DND-41 (cell line): ENCODE results near the gene SFXN5.
"Not testable (repeated sequence)": the region's sequence is repeated elsewhere in the genome, so short reads cannot be mapped to it uniquely, and the experiment has no call there.

Experiments
- ATAC-seq: fragments of 200-7000 bp; cut with Tn5 transposase; 3 replicates; pipeline ENCODE4 v1.9.1; 2021; ENCODE audit warnings: low read depth; ENCODE audit not compliant: insufficient read depth
- DNase-seq: peaks from one replicate; pipeline ENCODE4 v3.0.0-alpha.2; 2020
- H2AFZ ChIP-seq: 2 replicates; pipeline ENCODE4 v1.6.0; 2012; ENCODE audit warnings: low read depth, low read length
- H3K27ac ChIP-seq: 2 replicates; pipeline ENCODE4 v1.5.1; 2012; ENCODE audit warnings: low read length, inconsistent platforms
- H3K27me3 ChIP-seq: fragments of 200-600 bp; sonication (generic); 2 replicates; pipeline ENCODE4 v1.6.0; 2012; ENCODE audit warnings: low read length, mild to moderate bottlenecking, inconsistent platforms; ENCODE audit not compliant: insufficient read depth, poor library complexity
- H3K36me3 ChIP-seq: 2 replicates; pipeline ENCODE4 v1.5.1; 2012; ENCODE audit warnings: low read length, inconsistent platforms; ENCODE audit not compliant: insufficient read depth
- H3K4me1 ChIP-seq: 2 replicates; pipeline ENCODE4 v1.5.1; 2012; ENCODE audit warnings: mild to moderate bottlenecking, low read length; ENCODE audit not compliant: insufficient read depth
- H3K4me2 ChIP-seq: 2 replicates; pipeline ENCODE4 v1.6.0; 2012; ENCODE audit warnings: mild to moderate bottlenecking, moderate library complexity, low read length, inconsistent platforms; ENCODE audit not compliant: insufficient read depth
- H3K4me3 ChIP-seq, 2 experiments: fragments of 200-600 bp in 1 of 2; shearing (Covaris generic) in 1 of 2; 2 replicates each; pipeline ENCODE4 v1.5.1; 2012 to 2016; ENCODE audit warnings: inconsistent platforms in 2 of 2, low read length in 2 of 2, mild to moderate bottlenecking in 2 of 2, low read depth in 1 of 2, moderate library complexity in 1 of 2
- H3K79me2 ChIP-seq: 2 replicates; pipeline ENCODE4 v1.6.0; 2012; ENCODE audit warnings: low read length, inconsistent platforms; ENCODE audit not compliant: insufficient read depth
- H3K9ac ChIP-seq: 2 replicates; pipeline ENCODE4 v1.6.0; 2012; ENCODE audit warnings: low read depth, mild to moderate bottlenecking, inconsistent platforms, low read length, moderate library complexity
- H3K9me3 ChIP-seq: 2 replicates; pipeline ENCODE4 v1.5.1; 2012; ENCODE audit warnings: low read length, moderate library complexity, mild to moderate bottlenecking, inconsistent platforms; ENCODE audit not compliant: insufficient read depth, severe bottlenecking
- H4K20me1 ChIP-seq: 2 replicates; pipeline ENCODE4 v1.6.0; 2012; ENCODE audit warnings: low read length; ENCODE audit not compliant: insufficient read depth
- CTCF ChIP-seq: IDR thresholded peaks from 2 replicates; pipeline ENCODE4 v1.5.1; 2012; ENCODE audit warnings: borderline replicate concordance, low read length, moderate library complexity, mild to moderate bottlenecking; ENCODE audit not compliant: poor library complexity, severe bottlenecking; ENCODE audit errors: extremely low read depth
- EZH2 ChIP-seq: IDR thresholded peaks from 3 replicates; pipeline ENCODE4 v1.6.1; 2012; ENCODE audit warnings: borderline replicate concordance, low read depth, mild to moderate bottlenecking, moderate library complexity, low read length, inconsistent platforms; ENCODE audit not compliant: severe bottlenecking

The SFXN5 gene

GRCh38 chr2:73068147-73068546 lies 3.4 kb downstream of the SFXN5 start:
- Histone ChIP-seq H2AFZ (no peak overlapping the region), H3K9ac (no peak overlapping the region), H3K36me3 (no peaks in the 10 kb centered on the region; the same call in 1 of the 2 replicates), H3K9me3 (no peaks in the 10 kb centered on the region), H3K4me2 (peak overlapping the region; percentile 80; the same call in 1 of the 2 replicates), H3K27ac (no peak overlapping the region), H4K20me1 (no peaks in the 10 kb centered on the region), H3K4me1 (peaks cover 32% of the 10 kb centered on the region), H3K27me3 (no peaks in the 10 kb centered on the region), H3K79me2 (peaks cover 39% of the 10 kb centered on the region), H3K4me3 (no peak overlapping the region)
- DNase-seq (no peak), ATAC-seq (no peak)
- TF ChIP-seq CTCF = no peak
- TF ChIP-seq EZH2 = no peak

GRCh38 chr2:73067043-73067442 lies 4.5 kb downstream of the SFXN5 start:
- Histone ChIP-seq H3K27ac (no peak overlapping the region), H4K20me1 (no peaks in the 10 kb centered on the region), H3K4me3 (no peak overlapping the region), H3K9me3 (no peaks in the 10 kb centered on the region), H3K4me2 (no peak overlapping the region), H2AFZ (no peak overlapping the region), H3K79me2 (peaks cover 39% of the 10 kb centered on the region), H3K9ac (no peak overlapping the region), H3K4me1 (peaks cover 23% of the 10 kb centered on the region), H3K36me3 (no peaks in the 10 kb centered on the region; the same call in 1 of the 2 replicates), H3K27me3 (no peaks in the 10 kb centered on the region)
- no peak for DNase-seq
- TF ChIP-seq CTCF (no peak), EZH2 (no peak)
- no peak for ATAC-seq

GRCh38 chr2:73065070-73065469 lies 6.4 kb downstream of the SFXN5 start:
- not testable (repeated sequence) for H3K36me3 ChIP-seq, ATAC-seq, H3K27ac ChIP-seq, H4K20me1 ChIP-seq, H2AFZ ChIP-seq, H3K4me3 ChIP-seq, H3K27me3 ChIP-seq, H3K9ac ChIP-seq, H3K4me2 ChIP-seq, DNase-seq, H3K9me3 ChIP-seq
- H3K79me2 ChIP-seq = peaks cover 29% of the 10 kb centered on the region
- peaks cover 17% of the 10 kb centered on the region for H3K4me1 ChIP-seq

GRCh38 chr2:73063909-73064875 lies 7.3 kb downstream of the SFXN5 start:
- no peak for ATAC-seq
- H2AFZ ChIP-seq = no peak overlapping the region
- no peak overlapping the region for H3K9ac ChIP-seq

More at GRCh38 chr2:73063909-73064875, 7.3 kb downstream of the SFXN5 start:
- no peak overlapping the region for H3K27ac ChIP-seq
- H3K4me1 ChIP-seq = peaks cover 8% of the 10 kb centered on the region
- peaks cover 22% of the 10 kb centered on the region for H3K79me2 ChIP-seq
- H3K36me3 ChIP-seq = no peaks in the 10 kb centered on the region
- no peak overlapping the region for H3K4me3 ChIP-seq
- TF ChIP-seq EZH2 (no peak), CTCF (no peak)
- H3K4me2 ChIP-seq = no peak overlapping the region
- DNase-seq = no peak
- no peaks in the 10 kb centered on the region for H4K20me1 ChIP-seq
- no peaks in the 10 kb centered on the region for H3K27me3 ChIP-seq
- H3K9me3 ChIP-seq = no peaks in the 10 kb centered on the region
